ENCODE results near the gene SNX10. TPM values are rescaled to one million over a fixed set of nuclear protein-coding genes. Genes with fewer than 3 reads are reported as not detected.

SNX10 gene
- total RNA-seq, 1 experiment from 2014 or later: 8.8 TPM

GRCh38 chr7:26422761-26423160 lies 131.1 kb downstream of the SNX10 start:
- Mint-ChIP-seq H3K27me3 (ENCODE audit: insufficient read depth, unreplicated experiment) (peaks cover 10% of the 10 kb centered on the region), H3K36me3 (ENCODE audit: insufficient read depth, unreplicated experiment) (no peaks in the 10 kb centered on the region), H3K4me1 (ENCODE audit: low read depth, unreplicated experiment) (peaks cover 18% of the 10 kb centered on the region), H3K27ac (ENCODE audit: unreplicated experiment) (no peak overlapping the region), H3K4me3 (ENCODE audit: unreplicated experiment) (no peak overlapping the region), H3K9me3 (ENCODE audit: unreplicated experiment) (no peaks in the 10 kb centered on the region)
- POLR2A ChIA-PET: no interaction called here
- Histone ChIP-seq H3K9me3 (no peaks in the 10 kb centered on the region), H3K4me3 (ENCODE audit: low read depth, low read length) (no peak overlapping the region), H3K36me3 (ENCODE audit: control insufficient read depth, insufficient read depth, low read length) (no peaks in the 10 kb centered on the region), H3K27me3 (replicated peaks; ENCODE audit: control insufficient read depth, insufficient read depth, low read length) (no peaks in the 10 kb centered on the region), H3K4me1 (0 out of 2 replicates have a peak, but pooled peaks cover 3% of the 10 kb centered on the region)
- no peak for TF ChIP-seq CTCF (IDR thresholded peaks at IDR 0.05; ENCODE audit: insufficient read depth in 1 of 2, low read depth in 1 of 2, low read length in 1 of 2, severe bottlenecking in 1 of 2, unreplicated experiment in 1 of 2)
- no TSS peak for BruUV-seq (replicated peaks)
- CTCF ChIA-PET: no interaction called here
- intact Hi-C loops (cut with micrococcal nuclease; ENCODE audit: unreplicated experiment): no loop called here
- DNase-seq: no peak

- peaks cover 6% of the 10 kb centered on the region for H3K27me3 Mint-ChIP-seq (ENCODE audit: insufficient read depth, unreplicated experiment)
Observed at GRCh38 chr7:26423436-26423835, 131.8 kb downstream of the SNX10 start.

More at GRCh38 chr7:26423436-26423835, 131.8 kb downstream of the SNX10 start:
- H3K9me3 ChIP-seq: no peaks in the 10 kb centered on the region
- BruUV-seq (replicated peaks): no TSS peak
- Mint-ChIP-seq H3K4me1 (ENCODE audit: low read depth, unreplicated experiment) (peaks cover 13% of the 10 kb centered on the region), H3K4me3 (ENCODE audit: unreplicated experiment) (no peak overlapping the region), H3K9me3 (ENCODE audit: unreplicated experiment) (no peaks in the 10 kb centered on the region), H3K27ac (ENCODE audit: unreplicated experiment) (no peak overlapping the region), H3K36me3 (ENCODE audit: insufficient read depth, unreplicated experiment) (no peaks in the 10 kb centered on the region)
- no peak overlapping the region for H3K4me3 ChIP-seq (ENCODE audit: low read depth, low read length)
- ChIA-PET CTCF (no interaction called here), POLR2A (no interaction called here)
- H3K27me3 ChIP-seq (replicated peaks; ENCODE audit: control insufficient read depth, insufficient read depth, low read length): no peaks in the 10 kb centered on the region
- H3K4me1 ChIP-seq: no peaks in the 10 kb centered on the region
- TF ChIP-seq CTCF (IDR thresholded peaks at IDR 0.05; ENCODE audit: insufficient read depth in 1 of 2, low read depth in 1 of 2, low read length in 1 of 2, severe bottlenecking in 1 of 2, unreplicated experiment in 1 of 2): no peak
- intact Hi-C loops (cut with micrococcal nuclease; ENCODE audit: unreplicated experiment): no loop called here
- no peaks in the 10 kb centered on the region for H3K36me3 ChIP-seq (ENCODE audit: control insufficient read depth, insufficient read depth, low read length)
- DNase-seq: no peak

Other genes starting within 250 kb of the SNX10 start
- gene NFE2L3, start 139.7 kb upstream of the SNX10 start, total RNA-seq (2022): 38.4 and 39.2 TPM in 2 replicates
- 799 and 839 TPM in 2 replicates for gene HNRNPA2B1, start 91.1 kb upstream of the SNX10 start, total RNA-seq (2022)
- 215 and 226 TPM in 2 replicates for gene CBX3, start 90.1 kb upstream of the SNX10 start, total RNA-seq (2022)

All from Caco-2 (cell line).